SK-N-SH treated with all-trans-retinoic acid at 6 μM for 48 hours (cell line): ENCODE data around the gene STAB2.
A peak's percentile ranks its signal among the peaks of the same experiment; 100 is the strongest.

Experiments used
- ATAC-seq: fragments of 200-7000 bp; cut with Tn5 transposase; 3 replicates; pipeline ENCODE4 v1.9.1; 2020; ENCODE audit warnings: mild to moderate bottlenecking, moderate library complexity
- BACH2 ChIP-seq: fragments of 250-450 bp; sonication (Bioruptor Pico); IDR thresholded peaks from 2 replicates; pipeline ENCODE4 v1.9.0; 2021; ENCODE audit warnings: mild to moderate bottlenecking, borderline replicate concordance
- CREB5 ChIP-seq: fragments of 250-450 bp; sonication (Bioruptor Pico); IDR thresholded peaks from 2 replicates; pipeline ENCODE4 v1.5.1; 2020; ENCODE audit warnings: low read depth, mild to moderate bottlenecking, moderate library complexity
- CSDC2 ChIP-seq: fragments of 250-450 bp; sonication (Bioruptor Pico); IDR thresholded peaks from 2 replicates; pipeline ENCODE4 v1.5.0; 2020; ENCODE audit warnings: mild to moderate bottlenecking, moderate library complexity
- CSRNP3 ChIP-seq: fragments of 250-450 bp; sonication (Bioruptor Pico); IDR thresholded peaks from 2 replicates; pipeline ENCODE4 v1.5.1; 2021; ENCODE audit warnings: mild to moderate bottlenecking, moderate library complexity
- ESRRG ChIP-seq: fragments of 250-450 bp; sonication (Bioruptor Pico); IDR thresholded peaks from 2 replicates; pipeline ENCODE4 v1.6.1; 2021; ENCODE audit warnings: mild to moderate bottlenecking
- GLIS3 ChIP-seq: fragments of 250-450 bp; sonication (Bioruptor Pico); IDR thresholded peaks from 2 replicates; pipeline ENCODE4 v1.5.0; 2020; ENCODE audit warnings: mild to moderate bottlenecking, moderate library complexity
- ISL1 ChIP-seq: fragments of 250-450 bp; sonication (Bioruptor Pico); IDR thresholded peaks from 2 replicates; pipeline ENCODE4 v2.1.2; 2022; ENCODE audit warnings: mild to moderate bottlenecking, moderate library complexity
- PATZ1 ChIP-seq: fragments of 250-450 bp; sonication (Bioruptor Pico); IDR thresholded peaks from 2 replicates; pipeline ENCODE4 v1.8.0; 2020; ENCODE audit warnings: mild to moderate bottlenecking, moderate library complexity, borderline replicate concordance
- POU6F1 ChIP-seq: fragments of 250-450 bp; sonication (Bioruptor Pico); IDR thresholded peaks from 2 replicates; pipeline ENCODE4 v1.8.0; 2021; ENCODE audit warnings: low read depth, mild to moderate bottlenecking, moderate library complexity, borderline replicate concordance
- PPARA ChIP-seq: fragments of 250-450 bp; sonication (Bioruptor Pico); IDR thresholded peaks from 2 replicates; pipeline ENCODE4 v1.5.0; 2020; ENCODE audit warnings: mild to moderate bottlenecking, borderline replicate concordance
- RARB ChIP-seq: fragments of 250-450 bp; sonication (Bioruptor Pico); IDR thresholded peaks from 2 replicates; pipeline ENCODE4 v1.8.0; 2021; ENCODE audit warnings: mild to moderate bottlenecking, moderate library complexity
- SNAI2 ChIP-seq: fragments of 250-450 bp; sonication (Bioruptor Pico); IDR thresholded peaks from 2 replicates; pipeline ENCODE4 v1.5.0; 2020; ENCODE audit warnings: mild to moderate bottlenecking, moderate library complexity
- TCF4 ChIP-seq: fragments of 250-450 bp; sonication (Bioruptor Pico); IDR thresholded peaks from 2 replicates; pipeline ENCODE4 v1.8.0; 2021; ENCODE audit warnings: mild to moderate bottlenecking, moderate library complexity, borderline replicate concordance
- TOX ChIP-seq: fragments of 250-450 bp; sonication (Bioruptor Pico); IDR thresholded peaks from 2 replicates; pipeline ENCODE4 v1.8.0; 2021; ENCODE audit warnings: mild to moderate bottlenecking, moderate library complexity, borderline replicate concordance
- TSHZ2 ChIP-seq: fragments of 250-450 bp; sonication (Bioruptor Pico); IDR thresholded peaks from 2 replicates; pipeline ENCODE4 v1.5.0; 2020; ENCODE audit warnings: mild to moderate bottlenecking, moderate library complexity
- ZC3H10 ChIP-seq: fragments of 250-450 bp; sonication (Bioruptor Pico); IDR thresholded peaks from 2 replicates; pipeline ENCODE4 v1.5.1; 2021; ENCODE audit warnings: mild to moderate bottlenecking, moderate library complexity
- ZFP3 ChIP-seq: fragments of 250-450 bp; sonication (Bioruptor Pico); IDR thresholded peaks from 2 replicates; pipeline ENCODE4 v1.5.0; 2020; ENCODE audit warnings: mild to moderate bottlenecking, moderate library complexity
- ZFP30 ChIP-seq: fragments of 450-650 bp; formaldehyde crosslinking; IDR thresholded peaks from 2 replicates; pipeline ENCODE4 v1.5.0; 2022; ENCODE audit warnings: mild to moderate bottlenecking, moderate library complexity
- ZNF565 ChIP-seq: fragments of 450-650 bp; formaldehyde crosslinking; conservative IDR thresholded peaks from 2 replicates; pipeline ENCODE4 v1.5.0; 2020; ENCODE audit warnings: low read depth, mild to moderate bottlenecking, moderate library complexity
- ZNF70 ChIP-seq: fragments of 450-650 bp; formaldehyde crosslinking; IDR thresholded peaks from 2 replicates; pipeline ENCODE4 v1.5.0; 2020; ENCODE audit warnings: mild to moderate bottlenecking, moderate library complexity
- ZNF8 ChIP-seq: fragments of 450-650 bp; formaldehyde crosslinking; IDR thresholded peaks from 2 replicates; pipeline ENCODE4 v1.5.0; 2020; ENCODE audit warnings: mild to moderate bottlenecking, moderate library complexity

Gene STAB2

GRCh38 chr12:103778781-103779180 lies 191.7 kb downstream of the STAB2 start:
- TF ChIP-seq PATZ1 (CRISPR knock-in tag) (no peak), ZNF565 (CRISPR knock-in tag) (no peak), TSHZ2 (no peak), POU6F1 (CRISPR knock-in tag) (no peak), ISL1 (CRISPR knock-in tag) (no peak), CSDC2 (no peak), ZFP30 (CRISPR knock-in tag) (no peak), ZNF70 (CRISPR knock-in tag) (no peak), ZFP3 (CRISPR knock-in tag) (no peak)
- ATAC-seq = no peak

- TF ChIP-seq ZC3H10 (CRISPR knock-in tag) (no peak), ESRRG (no peak), CSRNP3 (no peak), POU6F1 (CRISPR knock-in tag) (no peak), ZNF70 (CRISPR knock-in tag) (no peak), PPARA (CRISPR knock-in tag) (no peak), TCF4 (CRISPR knock-in tag) (no peak), SNAI2 (CRISPR knock-in tag) (no peak), ZFP30 (CRISPR knock-in tag) (no peak), GLIS3 (CRISPR knock-in tag) (no peak), ZNF565 (CRISPR knock-in tag) (no peak), ZFP3 (CRISPR knock-in tag) (no peak), RARB (CRISPR knock-in tag) (no peak), ZNF8 (CRISPR knock-in tag) (no peak), TOX (CRISPR knock-in tag) (no peak), ISL1 (CRISPR knock-in tag) (no peak), PATZ1 (CRISPR knock-in tag) (no peak), TSHZ2 (no peak), BACH2 (no peak), CREB5 (CRISPR knock-in tag) (no peak)
- TF ChIP-seq, all 23 proteins: peak for 0
- ATAC-seq = peak; percentile 65; the same call in 2 of the 3 replicates
These were observed 192.5 kb downstream of the STAB2 start for GRCh38 chr12:103779410-103780092.
